Upper lobe of left lung (tissue), 6 donors: ENCODE results near the gene STARD7. TPM values are rescaled to one million over a fixed set of nuclear protein-coding genes. Genes with fewer than 3 reads are reported as not detected.

Experiments used
- ATAC-seq, 2 donors: fragments of 200-7000 bp; cut with Tn5 transposase; one replicate each; pipeline ENCODE4 v1.9.1; 2022; ENCODE audit warnings: mild to moderate bottlenecking in 2 of 2, moderate library complexity in 2 of 2; ENCODE audit not compliant: low FRiP score in 2 of 2
- DNase-seq, 2 donors: peaks; one replicate each; pipeline ENCODE4 v3.0.0-alpha.2; 2019 to 2020
- H3K27ac ChIP-seq, 4 donors: fragments of 200-600 bp; sonication (generic); one replicate each; pipeline ENCODE4 v1.5.1; 2016 to 2019
- H3K27me3 ChIP-seq, 4 donors: fragments of 200-600 bp; sonication (generic); one replicate each; pipeline ENCODE4 v1.5.1; 2017 to 2019
- H3K36me3 ChIP-seq, 4 donors: fragments of 200-600 bp; sonication (generic); one replicate each; pipeline ENCODE4 v1.5.1; 2016 to 2019
- H3K4me1 ChIP-seq, 4 donors: fragments of 200-600 bp; sonication (generic); one replicate each; pipeline ENCODE4 v1.5.1; 2018 to 2019
- H3K4me3 ChIP-seq, 4 donors: fragments of 200-600 bp; sonication (generic); one replicate each; pipeline ENCODE4 v1.5.1; 2017 to 2019; ENCODE audit warnings: mild to moderate bottlenecking in 2 of 4, moderate library complexity in 1 of 4
- H3K9me3 ChIP-seq, 4 donors: fragments of 200-600 bp; sonication (generic); one replicate each; pipeline ENCODE4 v1.5.1; 2018 to 2019
- EP300 ChIP-seq, 4 donors: sonication (generic); formaldehyde crosslinking; IDR thresholded peaks; one replicate each; pipeline ENCODE4 v1.5.1; 2017; ENCODE audit warnings: antibody characterized with exemption in 4 of 4, control low read depth in 2 of 4
- POLR2A ChIP-seq, 4 donors: fragments of 450-650 bp; IDR thresholded peaks; one replicate each; pipeline ENCODE4 v1.5.1; 2016 to 2017; ENCODE audit warnings: antibody characterized with exemption in 4 of 4, mild to moderate bottlenecking in 2 of 4
- POLR2AphosphoS5 ChIP-seq, 2 donors: sonication (generic); formaldehyde crosslinking; IDR thresholded peaks; one replicate each; pipeline ENCODE4 v1.5.1; 2017; ENCODE audit warnings: antibody characterized with exemption in 2 of 2
- WGBS, 2 donors: methylation state at CpG; one replicate each; pipeline ENCODE4 v1.1.5; 2017 to 2018; 5-methylcytosine and 5-hydroxymethylcytosine counted together
- total RNA-seq, 6 donors: library from RNA; depleted of rRNA in 4 of 6; stranded (reverse); fragments of >200 nt in 4 of 6; gene quantifications; one replicate each; pipeline versions ENCODE4 v1.1.0 to v1.2.1, GENCODE V29; 2016 to 2021
- TF ChIP-seq, protein P1 (sequence below), 6 experiments: fragments of 450-650 bp in 4 of 6; fragments of 200-600 bp in 2 of 6; sonication (generic) in 2 of 6; IDR thresholded peaks; one replicate each; pipeline ENCODE4 v1.5.1; 2016 to 2019; ENCODE audit warnings: antibody characterized with exemption in 6 of 6
- donor health status: DM: no; HTN: no; CAD: no; lungs with moderate emphysema.
- donor health status: DM: no; HTN: yes; CAD: no; lungs with severe emphysema.

Gene STARD7
- total RNA-seq, 6 donors from 2014 or later = 76.4 to 226 (median 166) TPM

DNA sequence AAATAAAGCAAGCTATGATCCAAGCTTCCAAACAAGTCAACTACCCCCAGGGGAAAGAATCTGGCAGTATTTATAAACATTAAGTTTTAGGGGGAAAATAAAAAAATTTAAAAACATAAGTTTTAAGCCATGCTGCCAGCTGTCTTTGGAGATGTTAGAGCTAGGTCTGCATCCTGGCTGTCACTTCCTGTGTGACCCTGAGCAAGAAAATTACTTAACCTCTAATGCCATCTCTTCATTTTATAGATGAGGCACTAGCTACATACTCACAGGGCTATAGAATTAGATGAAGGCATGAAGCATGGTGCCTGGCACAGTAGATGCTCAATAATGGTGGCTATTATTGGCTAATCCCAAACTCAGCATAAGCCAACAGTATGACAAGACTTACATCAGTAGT lies 28.1 kb downstream of the STARD7 start:
- no peaks in the 10 kb centered on the region for H3K9me3 ChIP-seq
- H3K4me3 ChIP-seq = no peak overlapping the region
- H3K27me3 ChIP-seq = no peaks in the 10 kb centered on the region
- H3K4me1 ChIP-seq = no peaks in the 10 kb centered on the region
- H3K27ac ChIP-seq = no peak overlapping the region
- TF ChIP-seq POLR2A (IDR thresholded peaks at IDR 0.05) = no peak
- peaks cover under 1 to 21% (median 16%) of the 10 kb centered on the region in 4 donors for H3K36me3 ChIP-seq
- no peak for DNase-seq
- no peak for ATAC-seq

DNA sequence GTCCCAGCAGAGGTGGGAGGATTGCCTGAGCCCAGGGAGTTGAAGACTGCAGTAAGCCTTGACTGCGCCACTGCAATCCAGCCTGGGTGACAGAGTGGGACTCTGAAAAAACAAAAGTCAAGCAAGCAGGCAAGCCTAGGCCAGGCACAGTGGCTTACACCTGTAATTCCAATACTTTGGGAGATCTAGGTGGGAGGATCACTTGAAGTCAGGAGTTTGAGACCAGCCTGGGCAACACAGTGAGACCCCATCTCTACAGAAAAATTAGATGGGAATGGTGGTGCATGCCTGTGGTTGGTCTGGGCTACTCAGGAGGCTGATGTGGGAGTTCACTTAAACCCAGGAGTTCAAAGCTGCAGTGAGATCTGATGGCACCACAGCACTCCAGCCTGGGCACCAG lies 28.6 kb downstream of the STARD7 start:
- TF ChIP-seq POLR2AphosphoS5 (IDR thresholded peaks at IDR 0.05) (no peak), EP300 (IDR thresholded peaks at IDR 0.05) (no peak), POLR2A (IDR thresholded peaks at IDR 0.05) (no peak)
- TF ChIP-seq, protein P1, sequence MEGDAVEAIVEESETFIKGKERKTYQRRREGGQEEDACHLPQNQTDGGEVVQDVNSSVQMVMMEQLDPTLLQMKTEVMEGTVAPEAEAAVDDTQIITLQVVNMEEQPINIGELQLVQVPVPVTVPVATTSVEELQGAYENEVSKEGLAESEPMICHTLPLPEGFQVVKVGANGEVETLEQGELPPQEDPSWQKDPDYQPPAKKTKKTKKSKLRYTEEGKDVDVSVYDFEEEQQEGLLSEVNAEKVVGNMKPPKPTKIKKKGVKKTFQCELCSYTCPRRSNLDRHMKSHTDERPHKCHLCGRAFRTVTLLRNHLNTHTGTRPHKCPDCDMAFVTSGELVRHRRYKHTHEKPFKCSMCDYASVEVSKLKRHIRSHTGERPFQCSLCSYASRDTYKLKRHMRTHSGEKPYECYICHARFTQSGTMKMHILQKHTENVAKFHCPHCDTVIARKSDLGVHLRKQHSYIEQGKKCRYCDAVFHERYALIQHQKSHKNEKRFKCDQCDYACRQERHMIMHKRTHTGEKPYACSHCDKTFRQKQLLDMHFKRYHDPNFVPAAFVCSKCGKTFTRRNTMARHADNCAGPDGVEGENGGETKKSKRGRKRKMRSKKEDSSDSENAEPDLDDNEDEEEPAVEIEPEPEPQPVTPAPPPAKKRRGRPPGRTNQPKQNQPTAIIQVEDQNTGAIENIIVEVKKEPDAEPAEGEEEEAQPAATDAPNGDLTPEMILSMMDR (IDR thresholded peaks at IDR 0.05) = no peak
- WGBS, 2 donors = 93 to 100% methylated on average over 1 of the region's 1 CpG
- DNase-seq (no peak), ATAC-seq (no peak)
- no peak overlapping the region for H3K4me3 ChIP-seq
- peaks cover 0 to 16% (median 12%) of the 10 kb centered on the region in 4 donors for H3K36me3 ChIP-seq
- H3K27me3 ChIP-seq = no peaks in the 10 kb centered on the region
- H3K27ac ChIP-seq = no peak overlapping the region
- no peaks in the 10 kb centered on the region for H3K9me3 ChIP-seq
- no peaks in the 10 kb centered on the region for H3K4me1 ChIP-seq

DNA sequence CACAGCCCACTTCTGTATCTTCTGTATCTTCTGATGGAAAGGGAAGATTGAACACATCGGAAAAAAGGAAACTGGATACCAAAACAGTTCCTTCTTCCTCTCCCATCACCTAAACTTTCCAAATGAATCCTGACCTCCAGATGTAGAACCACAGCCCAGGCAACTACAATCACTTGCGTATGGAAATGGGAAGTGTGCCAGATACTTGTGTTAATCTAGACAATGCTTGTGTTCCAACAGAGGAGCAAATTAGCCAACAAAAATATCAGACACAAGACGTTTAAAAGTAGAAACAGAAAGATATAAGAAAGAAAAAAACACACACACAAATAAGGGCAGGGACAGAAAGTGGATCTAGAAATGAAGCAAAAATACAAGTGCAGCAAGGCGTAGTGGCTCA lies 32.0 kb downstream of the STARD7 start:
- 47 to 63% methylated on average over 4 of the region's 4 CpGs for WGBS, 2 donors
- DNase-seq = no peak
- ATAC-seq = no peak
- no peak for TF ChIP-seq POLR2AphosphoS5 (IDR thresholded peaks at IDR 0.05)
- TF ChIP-seq, protein P1 (IDR thresholded peaks at IDR 0.05) = no peak
- Histone ChIP-seq H3K9me3 (no peaks in the 10 kb centered on the region), H3K27me3 (no peaks in the 10 kb centered on the region), H3K4me1 (no peaks in the 10 kb centered on the region), H3K36me3 (no peaks in the 10 kb centered on the region), H3K4me3 (no peak overlapping the region), H3K27ac (no peak overlapping the region)

DNA sequence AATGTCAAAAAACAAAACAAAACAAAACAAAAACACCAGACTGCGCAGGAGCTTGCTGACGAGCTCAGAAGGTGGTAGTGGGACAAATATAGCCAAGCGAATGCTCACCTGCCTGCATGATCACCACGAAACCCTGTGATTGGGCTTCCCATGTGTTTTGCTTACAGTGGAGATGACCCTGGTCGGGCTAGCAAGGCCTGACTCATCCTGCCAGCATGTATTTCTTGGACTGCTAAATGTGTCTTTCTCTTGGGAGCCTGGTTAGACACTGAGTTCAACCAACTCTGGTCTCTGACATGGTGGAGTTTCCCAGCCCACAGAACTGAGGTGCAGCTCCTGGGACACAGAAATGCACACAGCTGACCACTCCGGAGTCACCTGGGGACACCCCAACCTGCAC lies 32.7 kb downstream of the STARD7 start:
- DNase-seq (no peak), ATAC-seq (no peak)
- no peaks in the 10 kb centered on the region for H3K36me3 ChIP-seq
- H3K4me1 ChIP-seq = no peaks in the 10 kb centered on the region
- H3K4me3 ChIP-seq = no peak overlapping the region
- TF ChIP-seq POLR2AphosphoS5 (IDR thresholded peaks at IDR 0.05) (no peak), POLR2A (IDR thresholded peaks at IDR 0.05) (no peak), EP300 (IDR thresholded peaks at IDR 0.05) (no peak)
- TF ChIP-seq, protein P1 (IDR thresholded peaks at IDR 0.05) = no peak
- no peak overlapping the region for H3K27ac ChIP-seq
- H3K27me3 ChIP-seq = no peaks in the 10 kb centered on the region
- WGBS, 2 donors = 78 to 83% methylated on average over 6 of the region's 6 CpGs
- H3K9me3 ChIP-seq = no peaks in the 10 kb centered on the region

DNA sequence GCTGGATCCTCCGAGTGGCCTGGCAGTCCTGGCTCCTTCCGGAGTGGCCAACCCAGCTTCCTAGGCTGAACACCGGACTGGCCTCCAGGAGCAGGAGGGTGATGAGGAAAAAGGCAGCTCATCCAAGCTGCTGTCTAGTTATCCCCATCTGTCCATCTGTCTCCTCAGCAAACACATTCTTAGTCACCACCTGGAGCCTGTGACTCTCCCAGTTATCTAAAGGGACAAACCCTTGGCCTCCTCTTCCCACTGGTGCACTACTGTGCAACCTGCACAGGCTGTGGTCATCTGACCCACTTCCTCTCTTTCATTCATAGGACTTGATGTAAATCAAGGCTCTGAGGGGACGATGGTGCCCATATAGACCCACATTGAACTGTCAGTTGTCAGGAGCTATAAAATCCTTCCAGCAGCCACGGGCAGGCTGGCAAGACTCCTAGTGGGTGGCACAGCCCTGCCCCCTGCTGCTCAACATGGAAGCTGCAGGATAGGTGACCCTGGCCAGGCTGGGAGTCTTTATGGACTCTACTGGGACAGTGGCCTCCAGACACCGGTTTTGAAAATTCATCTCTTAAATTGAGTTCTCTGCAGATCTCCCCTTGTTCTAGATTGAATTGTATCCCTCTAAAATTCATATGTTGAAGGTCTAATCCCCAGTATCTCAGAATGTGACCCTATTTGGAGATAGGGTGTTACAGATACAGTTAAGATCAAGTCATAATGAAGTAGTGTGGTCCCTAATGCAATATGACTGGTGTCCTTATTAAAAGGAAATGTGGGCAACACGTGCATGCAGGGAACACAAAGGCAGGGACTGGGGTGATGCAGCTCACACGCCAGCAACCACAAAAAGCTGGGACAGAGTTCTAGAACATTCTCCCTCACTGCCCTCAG lies 34.1 kb downstream of the STARD7 start:
- Histone ChIP-seq H3K36me3 (no peaks in the 10 kb centered on the region), H3K4me3 (no peak overlapping the region), H3K27me3 (no peaks in the 10 kb centered on the region), H3K27ac (no peak overlapping the region), H3K4me1 (no peaks in the 10 kb centered on the region), H3K9me3 (no peaks in the 10 kb centered on the region)
- DNase-seq (peak in 1 of 2 donors; percentile 82), ATAC-seq (peak; percentile 87 to 92)
- TF ChIP-seq, protein P1 (IDR thresholded peaks at IDR 0.05) = peak; percentile 63 to 91 (median 85)
- TF ChIP-seq POLR2A (IDR thresholded peaks at IDR 0.05) = no peak
- no peak for TF ChIP-seq POLR2AphosphoS5 (IDR thresholded peaks at IDR 0.05)
- no peak for TF ChIP-seq EP300 (IDR thresholded peaks at IDR 0.05)
- 38 to 50% methylated on average over 4 to 8 of the region's 8 CpGs for WGBS, 2 donors
